HepG2 (cell line): ENCODE results near the gene RHBDD2. TPM values are rescaled to one million over a fixed set of nuclear protein-coding genes. Genes with fewer than 3 reads are reported as not detected.
"Not testable (repeated sequence)": the region's sequence is repeated elsewhere in the genome, so short reads cannot be mapped to it uniquely, and the experiment has no call there.

Source experiments
- ATAC-seq: fragments of 200-7000 bp; cut with Tn5 transposase; 3 replicates; pipeline ENCODE4 v1.9.1; 2020; ENCODE audit warnings: mild to moderate bottlenecking, moderate library complexity
- BruUV-seq: library from RNA; stranded (reverse); fragments of 400-500 nt; replicated peaks from 2 replicates; lab custom pipeline; 2021; lab: Mats Ljungman, UMichigan
- CTCF ChIA-PET: fragments of 300-600 bp; formaldehyde crosslinking; extraction: SDS; loops from one replicate; lab custom pipeline; 2021; ENCODE audit warnings: low total read pairs, inconsistent platforms, low intra/inter-chr PET ratio; lab: Yijun Ruan, JAX
- POLR2A ChIA-PET: fragments of 350-600 bp; sonication (Branson Sonifier 250); formaldehyde crosslinking; loops from one replicate; lab custom pipeline; 2020; ENCODE audit warnings: antibody characterized with exemption, inconsistent platforms; lab: Yijun Ruan, JAX
- DNase-seq: peaks from one replicate; pipeline ENCODE4 v3.0.0-alpha.2; 2015; ENCODE audit warnings: low spot score
- FAIRE-seq: peaks from 3 replicates; lab custom pipeline; 2011; peaks lifted over from hg19 to GRCh38; lab: Jason Lieb, UNC
- H2AFZ ChIP-seq: one replicate; pipeline ENCODE4 v1.6.1; 2011; ENCODE audit warnings: low read length, inconsistent platforms
- H3K27ac ChIP-seq: fragments of 300-600 bp; 3 replicates; pipeline ENCODE4 v1.8.0; 2011; ENCODE audit warnings: mixed run types, mild to moderate bottlenecking, mixed read lengths, low read length, inconsistent platforms; ENCODE audit not compliant: insufficient read depth; ENCODE audit errors: extremely low read length
- H3K27me3 ChIP-seq, 2 experiments: fragments of 200-600 bp in 1 of 2; 2 replicates in 1 of 2; 3 replicates in 1 of 2; pipeline versions ENCODE4 v1.6.0 to v1.8.0; 2011; ENCODE audit warnings: low read length in 2 of 2, mild to moderate bottlenecking in 2 of 2, moderate library complexity in 2 of 2, inconsistent platforms in 1 of 2; ENCODE audit not compliant: insufficient read depth in 2 of 2, control insufficient read depth in 1 of 2
- H3K36me3 ChIP-seq, 2 experiments: fragments of 200-600 bp in 1 of 2; replicated peaks in 1 of 2; 2 replicates in 1 of 2; 3 replicates in 1 of 2; pipeline versions ENCODE4 v1.5.1 to v1.8.0; 2011; ENCODE audit warnings: low read length in 2 of 2, inconsistent platforms in 1 of 2; ENCODE audit not compliant: insufficient read depth in 2 of 2, control insufficient read depth in 1 of 2
- H3K4me1 ChIP-seq: 2 replicates; pipeline ENCODE4 v1.5.1; 2012; ENCODE audit warnings: low read length, inconsistent platforms; ENCODE audit not compliant: insufficient read depth
- H3K4me2 ChIP-seq: 2 replicates; pipeline ENCODE4 v1.6.0; 2011; ENCODE audit warnings: low read depth, low read length, inconsistent platforms
- H3K4me3 ChIP-seq, 3 experiments: fragments of 200-600 bp in 1 of 3; sonication (generic), shearing (Covaris generic) in 1 of 3; replicated peaks in 1 of 3; 2 replicates each; pipeline ENCODE4 v1.5.1; 2011 to 2016; ENCODE audit warnings: low read length in 3 of 3, inconsistent platforms in 2 of 3, low read depth in 2 of 3, mild to moderate bottlenecking in 2 of 3, control low read depth in 1 of 3, mixed read lengths in 1 of 3; ENCODE audit not compliant: insufficient read depth in 1 of 3
- H3K79me2 ChIP-seq: one replicate; pipeline ENCODE4 v1.6.1; 2011; ENCODE audit warnings: low read length, inconsistent platforms; ENCODE audit not compliant: insufficient read depth
- H3K9ac ChIP-seq: 2 replicates; pipeline ENCODE4 v1.6.0; 2011; ENCODE audit warnings: mild to moderate bottlenecking, low read depth, low read length, inconsistent platforms; ENCODE audit not compliant: insufficient read depth
- H3K9me3 ChIP-seq: 2 replicates; pipeline ENCODE4 v1.5.1; 2012; ENCODE audit warnings: mild to moderate bottlenecking, low read length
- H4K20me1 ChIP-seq: 2 replicates; pipeline ENCODE4 v1.6.0; 2011; ENCODE audit warnings: inconsistent platforms, mild to moderate bottlenecking, low read length, moderate library complexity; ENCODE audit not compliant: insufficient read depth
- NFAT5 ChIP-seq: sonication (generic); formaldehyde crosslinking; IDR thresholded peaks from 2 replicates; pipeline ENCODE4 v1.4.0; 2020; ENCODE audit warnings: missing genetic modification reagents
- TCF7 ChIP-seq: sonication (generic); IDR thresholded peaks from 2 replicates; pipeline ENCODE4 v1.6.1; 2016; ENCODE audit warnings: antibody characterized with exemption, low read depth
- WGBS: methylation state at CpG from one replicate; pipeline ENCODE4 v1.1.6; 2017; ENCODE audit warnings: low lambda C conversion rate; 5-methylcytosine and 5-hydroxymethylcytosine counted together
- in situ Hi-C: cut with HindIII; loops from 2 replicates; pipeline ENCODE4 v1.10.0; 2017; ENCODE audit warnings: low pct_unique_long_range_greater_than_20kb; ENCODE audit not compliant: extremely low pct_ligation_motif_present
- intact Hi-C: fragments of 100-400 bp; cut with micrococcal nuclease; formaldehyde crosslinking; loops from one replicate; pipeline ENCODE4 v1.10.0; 2022; ENCODE audit not compliant: unreplicated experiment
- polyA plus RNA-seq, 8 experiments: library from polyadenylated mRNA; depleted of rRNA in 3 of 8; stranded (reverse) in 7 of 8; unstranded in 1 of 8; fragments of >200 nt; fragmentation: Illumina TruSeq in 4 of 8; extraction: Trizol in 4 of 8; gene quantifications; 2 replicates each; pipeline versions ENCODE4 v1.2.1 to v1.2.3, GENCODE V29; 2011 to 2016; ENCODE audit warnings: low read depth in 4 of 8, missing spikeins in 1 of 8, mixed read lengths in 1 of 8; ENCODE audit not compliant: insufficient read depth in 1 of 8
- total RNA-seq, 5 experiments: library from RNA; depleted of rRNA; stranded (reverse); fragments of >200 nt; fragmentation: Illumina TruSeq; extraction: Trizol; gene quantifications; 2 replicates each; pipeline ENCODE4 v1.2.3, GENCODE V29; 2016; ENCODE audit warnings: low read depth in 1 of 5

The RHBDD2 gene
- total and polyA plus RNA-seq, 2 of the 13 experiments (the other 11 are each of a cell fraction or from before 2014, with no cell fraction given), result 23.1 to 26.4 TPM

DNA sequence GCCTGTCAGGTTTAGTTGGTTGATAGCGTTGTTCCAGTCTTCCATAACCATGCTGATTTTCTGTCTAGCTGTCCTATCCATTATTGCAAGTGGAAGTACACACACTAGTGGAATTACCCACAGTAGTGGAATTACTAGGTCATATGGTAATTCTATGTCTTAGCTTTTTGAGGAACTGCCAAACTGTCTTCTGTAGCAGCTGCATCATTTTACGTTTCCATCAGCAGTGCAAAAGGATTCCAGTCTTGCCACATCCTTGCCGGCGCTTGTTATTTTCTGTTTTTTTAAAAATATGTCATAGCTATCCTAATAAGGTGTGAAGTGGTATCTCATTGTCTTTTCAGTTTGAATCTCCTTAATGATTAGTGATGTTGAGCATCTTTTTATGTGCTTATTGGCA, 17.2 kb upstream of the RHBDD2 start:
- H3K4me1 ChIP-seq, result peaks cover 9% of the 10 kb centered on the region
- no peaks in the 10 kb centered on the region for H3K27me3 ChIP-seq
- 50% methylated on average over 4 of the region's 4 CpGs for WGBS
- no peaks in the 10 kb centered on the region for H3K9me3 ChIP-seq
- ChIA-PET POLR2A (no interaction called here), CTCF (no interaction called here)
- intact Hi-C loops, result no loop called here
- no peak overlapping the region for H3K4me3 ChIP-seq
- BruUV-seq, result no TSS peak
- H3K9ac ChIP-seq, result no peak overlapping the region
- in situ Hi-C loops, result no loop called here
- no peak for ATAC-seq
- no peak overlapping the region for H3K27ac ChIP-seq
- H3K79me2 ChIP-seq, result no peaks in the 10 kb centered on the region
- H2AFZ ChIP-seq, result no peak overlapping the region
- no peaks in the 10 kb centered on the region for H3K36me3 ChIP-seq
- no peak for FAIRE-seq
- no peak for TF ChIP-seq NFAT5 (CRISPR knock-in tag)
- TF ChIP-seq TCF7, result no peak
- TF ChIP-seq, all 625 proteins: peak for 0
- DNase-seq, result no peak
- H3K4me2 ChIP-seq, result no peak overlapping the region
- no peaks in the 10 kb centered on the region for H4K20me1 ChIP-seq

DNA sequence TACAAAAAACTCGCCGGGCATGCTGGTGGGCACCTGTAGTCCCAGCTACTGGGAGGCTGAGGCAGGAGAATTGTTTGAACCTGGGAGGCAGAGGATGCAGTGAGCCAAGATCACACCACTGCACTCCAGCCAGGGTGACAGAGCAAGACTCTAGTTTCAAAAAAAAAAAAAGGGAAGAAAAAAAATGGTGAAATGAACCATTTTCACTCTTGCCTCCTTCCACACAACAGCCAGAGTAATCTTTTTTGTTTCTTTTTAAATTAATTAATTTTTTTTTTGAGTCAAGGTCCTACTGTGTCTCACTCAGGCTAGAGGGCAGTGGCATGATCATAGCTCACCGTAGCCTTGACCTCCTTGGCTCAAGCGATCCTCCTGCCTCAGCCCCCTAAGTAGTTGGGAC, 14.6 kb upstream of the RHBDD2 start:
- H3K79me2 ChIP-seq, H3K9me3 ChIP-seq, FAIRE-seq, intact Hi-C loops, H4K20me1 ChIP-seq, H3K27ac ChIP-seq, H3K9ac ChIP-seq, DNase-seq, H3K27me3 ChIP-seq, POLR2A ChIA-PET, in situ Hi-C loops, BruUV-seq, ATAC-seq, H2AFZ ChIP-seq, H3K4me3 ChIP-seq, CTCF ChIA-PET, H3K36me3 ChIP-seq, H3K4me2 ChIP-seq: not testable (repeated sequence)
- WGBS, result 62% methylated on average over 4 of the region's 4 CpGs
- peaks cover 19% of the 10 kb centered on the region for H3K4me1 ChIP-seq
